Activated T-cell treated with anti-CD3 and anti-CD28 coated beads, Interleukin-2, amount 50 U/mL, for 24 hours (primary cell): Measurements from ENCODE around the gene CBLL1.

ENCODE experiments used
- DNase-seq: peaks from one replicate; pipeline ENCODE4 v3.0.0-alpha.2; 2020
- H3K27ac Mint-ChIP-seq: 2 replicates; pipeline ENCODE4 v1.8.0; 2020; ENCODE audit warnings: mild to moderate bottlenecking, mixed read lengths
- H3K27me3 Mint-ChIP-seq: 2 replicates; pipeline ENCODE4 v1.8.0; 2020; ENCODE audit warnings: mixed read lengths
- H3K36me3 Mint-ChIP-seq: 2 replicates; pipeline ENCODE4 v1.8.0; 2020; ENCODE audit warnings: low read depth, mixed read lengths
- H3K4me1 Mint-ChIP-seq: 2 replicates; pipeline ENCODE4 v1.8.0; 2020; ENCODE audit warnings: low read depth, mixed read lengths
- H3K4me3 Mint-ChIP-seq: 2 replicates; pipeline ENCODE4 v1.8.0; 2020; ENCODE audit warnings: mild to moderate bottlenecking, moderate library complexity, mixed read lengths
- H3K9me3 Mint-ChIP-seq: 2 replicates; pipeline ENCODE4 v1.8.0; 2020; ENCODE audit warnings: mixed read lengths

Gene CBLL1, protein sequence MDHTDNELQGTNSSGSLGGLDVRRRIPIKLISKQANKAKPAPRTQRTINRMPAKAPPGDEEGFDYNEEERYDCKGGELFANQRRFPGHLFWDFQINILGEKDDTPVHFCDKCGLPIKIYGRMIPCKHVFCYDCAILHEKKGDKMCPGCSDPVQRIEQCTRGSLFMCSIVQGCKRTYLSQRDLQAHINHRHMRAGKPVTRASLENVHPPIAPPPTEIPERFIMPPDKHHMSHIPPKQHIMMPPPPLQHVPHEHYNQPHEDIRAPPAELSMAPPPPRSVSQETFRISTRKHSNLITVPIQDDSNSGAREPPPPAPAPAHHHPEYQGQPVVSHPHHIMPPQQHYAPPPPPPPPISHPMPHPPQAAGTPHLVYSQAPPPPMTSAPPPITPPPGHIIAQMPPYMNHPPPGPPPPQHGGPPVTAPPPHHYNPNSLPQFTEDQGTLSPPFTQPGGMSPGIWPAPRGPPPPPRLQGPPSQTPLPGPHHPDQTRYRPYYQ

GRCh38 chr7:107743567-107744344 is at the start of gene CBLL1:
Gene CBLL1, plus strand, starts transcription at chr7:107744142. Its CDS starts 22 bp downstream, at chr7:107744164.
- Mint-ChIP-seq H3K9me3 (no peaks in the 10 kb centered on the region), H3K4me1 (peaks cover 50% of the 10 kb centered on the region), H3K36me3 (peaks cover 48% of the 10 kb centered on the region), H3K27ac (peak within 1 kb of the TSS; percentile 100), H3K4me3 (peak within 1 kb of the TSS; percentile 97), H3K27me3 (no peaks in the 10 kb centered on the region)
- peak; percentile 99 for DNase-seq

GRCh38 chr7:107694386-107694785 is 49.6 kb upstream of the CBLL1 start:
- peaks cover 16% of the 10 kb centered on the region for H3K27me3 Mint-ChIP-seq
- H3K36me3 Mint-ChIP-seq, result no peaks in the 10 kb centered on the region
- no peaks in the 10 kb centered on the region for H3K9me3 Mint-ChIP-seq
- no peak overlapping the region for H3K27ac Mint-ChIP-seq
- H3K4me1 Mint-ChIP-seq, result peaks cover 9% of the 10 kb centered on the region
- H3K4me3 Mint-ChIP-seq, result no peak overlapping the region
- DNase-seq, result no peak

DNA sequence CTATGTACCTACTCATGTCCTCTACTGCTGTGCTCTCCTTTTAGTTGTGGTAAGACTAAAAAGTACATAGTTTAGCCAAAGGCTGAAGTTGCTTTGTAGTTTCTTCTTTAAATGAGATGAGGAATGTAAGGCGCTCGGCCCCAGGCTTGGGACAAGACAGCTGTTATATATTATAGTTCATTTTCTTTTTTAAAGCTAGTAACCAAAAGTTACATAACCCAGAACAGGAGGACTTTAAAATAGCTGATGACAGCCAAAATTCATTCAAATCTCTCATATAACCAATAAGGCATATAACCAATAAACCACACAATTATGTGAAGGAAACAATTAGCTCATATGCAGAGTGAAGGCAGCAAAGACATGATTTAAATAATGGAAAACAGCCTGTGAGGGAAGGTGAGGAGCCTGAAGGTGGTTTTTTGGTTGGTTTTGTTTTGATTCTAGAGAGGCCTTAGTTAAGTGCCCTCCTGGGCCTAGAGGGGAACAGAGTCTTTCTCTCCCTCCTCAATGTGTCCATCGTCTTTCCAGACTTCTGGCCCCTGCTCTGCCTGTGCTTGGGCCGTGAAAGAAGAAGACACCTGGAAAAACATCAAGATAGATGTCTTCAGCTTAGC is 47.5 kb upstream of the CBLL1 start:
- H3K36me3 Mint-ChIP-seq, result no peaks in the 10 kb centered on the region
- no peaks in the 10 kb centered on the region for H3K9me3 Mint-ChIP-seq
- peaks cover 9% of the 10 kb centered on the region for H3K4me1 Mint-ChIP-seq

GRCh38 chr7:107697321-107698049 is 46.5 kb upstream of the CBLL1 start:
- Mint-ChIP-seq H3K27me3 (peaks cover 8% of the 10 kb centered on the region), H3K36me3 (no peaks in the 10 kb centered on the region), H3K27ac (no peak overlapping the region), H3K9me3 (no peaks in the 10 kb centered on the region), H3K4me3 (no peak overlapping the region), H3K4me1 (peaks cover 9% of the 10 kb centered on the region)
- no peak for DNase-seq

More for the DNA sequence above, 47.5 kb upstream of the CBLL1 start:
- Mint-ChIP-seq H3K4me3 (no peak overlapping the region), H3K27me3 (peaks cover 13% of the 10 kb centered on the region), H3K27ac (no peak overlapping the region)
- DNase-seq, result no peak

GRCh38 chr7:107700570-107700969 is 43.4 kb upstream of the CBLL1 start:
- no peak for DNase-seq
- H3K4me1 Mint-ChIP-seq, result peaks cover 16% of the 10 kb centered on the region
- peaks cover 3% of the 10 kb centered on the region for H3K27me3 Mint-ChIP-seq
- no peak overlapping the region for H3K27ac Mint-ChIP-seq
- no peaks in the 10 kb centered on the region for H3K9me3 Mint-ChIP-seq
- no peaks in the 10 kb centered on the region for H3K36me3 Mint-ChIP-seq
- H3K4me3 Mint-ChIP-seq, result no peak overlapping the region

DNA sequence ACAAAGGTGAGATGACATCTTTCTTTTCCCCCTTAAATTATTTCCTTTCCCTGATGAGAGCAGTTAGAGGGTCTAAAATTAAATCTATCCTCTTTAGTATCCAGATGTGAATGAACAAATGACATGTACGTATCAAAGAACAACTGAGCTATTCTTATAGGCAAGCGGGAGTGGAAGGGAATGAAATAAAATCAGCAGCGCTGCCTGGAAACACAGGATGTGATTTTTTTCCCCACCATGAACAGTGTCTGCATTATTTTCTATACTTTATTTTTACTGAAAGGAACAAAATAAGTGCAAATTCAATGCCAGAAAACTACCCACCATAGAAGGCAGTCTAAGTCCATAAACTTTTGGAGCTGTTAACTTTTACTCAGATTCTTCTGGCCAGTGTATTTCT is 42.8 kb upstream of the CBLL1 start:
- peaks cover 15% of the 10 kb centered on the region for H3K4me1 Mint-ChIP-seq
- DNase-seq, result no peak
- H3K36me3 Mint-ChIP-seq, result no peaks in the 10 kb centered on the region
- H3K27me3 Mint-ChIP-seq, result peaks cover 3% of the 10 kb centered on the region
- no peak overlapping the region for H3K27ac Mint-ChIP-seq
- no peaks in the 10 kb centered on the region for H3K9me3 Mint-ChIP-seq
- H3K4me3 Mint-ChIP-seq, result no peak overlapping the region

- Mint-ChIP-seq H3K4me3 (no peak overlapping the region), H3K36me3 (no peaks in the 10 kb centered on the region), H3K9me3 (no peaks in the 10 kb centered on the region), H3K27ac (no peak overlapping the region), H3K27me3 (peaks cover 3% of the 10 kb centered on the region), H3K4me1 (peaks cover 7% of the 10 kb centered on the region)
- DNase-seq, result no peak
Measured at GRCh38 chr7:107703219-107703618, 40.7 kb upstream of the CBLL1 start.

GRCh38 chr7:107703872-107704271 is 40.1 kb upstream of the CBLL1 start:
- DNase-seq, result no peak
- Mint-ChIP-seq H3K27me3 (peaks cover 3% of the 10 kb centered on the region), H3K4me1 (peaks cover 7% of the 10 kb centered on the region), H3K4me3 (no peak overlapping the region), H3K36me3 (no peaks in the 10 kb centered on the region), H3K9me3 (no peaks in the 10 kb centered on the region), H3K27ac (no peak overlapping the region)

DNA sequence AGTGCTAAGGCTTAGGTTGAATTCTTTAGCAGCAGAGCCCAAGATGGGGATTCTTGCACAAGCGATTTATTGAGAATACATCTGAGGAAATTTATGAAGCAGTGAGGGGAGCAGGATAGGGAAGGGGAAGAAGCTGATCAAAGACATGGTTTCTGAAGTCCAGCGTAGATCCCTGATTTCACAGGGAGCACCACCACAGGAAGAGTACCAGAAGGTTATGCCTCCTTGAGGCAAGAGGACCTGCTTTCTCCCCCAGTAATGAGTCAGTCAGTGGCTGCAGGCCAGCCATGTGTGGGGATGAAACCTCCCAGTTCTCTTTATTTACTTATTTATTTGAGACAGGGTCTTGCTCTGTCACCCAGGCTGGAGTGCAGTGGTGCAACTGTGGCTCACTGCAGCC is 35.0 kb upstream of the CBLL1 start:
- no peak overlapping the region for H3K27ac Mint-ChIP-seq
- H3K9me3 Mint-ChIP-seq, result no peaks in the 10 kb centered on the region
- no peaks in the 10 kb centered on the region for H3K36me3 Mint-ChIP-seq
- no peak overlapping the region for H3K4me3 Mint-ChIP-seq
- DNase-seq, result no peak
- no peaks in the 10 kb centered on the region for H3K27me3 Mint-ChIP-seq
- H3K4me1 Mint-ChIP-seq, result no peaks in the 10 kb centered on the region

DNA sequence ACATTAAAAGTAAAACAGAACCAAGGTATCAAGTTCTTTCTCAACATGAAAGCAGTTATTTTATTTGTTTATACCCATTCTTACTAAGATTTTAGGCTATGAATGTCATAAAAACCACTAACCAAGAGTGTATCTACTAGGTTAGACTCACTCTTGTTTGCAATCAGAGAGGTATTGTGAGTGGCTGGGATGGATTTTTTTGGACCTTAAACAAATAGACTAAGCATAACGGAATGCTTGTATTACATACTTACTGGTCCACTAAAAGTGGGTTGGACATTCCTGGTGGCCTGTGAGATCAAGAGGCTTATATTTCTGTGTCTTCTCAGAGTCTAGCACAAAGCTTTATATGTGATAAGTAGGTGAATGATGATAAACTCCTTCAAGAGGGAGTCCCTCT is 32.6 kb upstream of the CBLL1 start:
- no peak for DNase-seq
- H3K27ac Mint-ChIP-seq, result no peak overlapping the region
- H3K27me3 Mint-ChIP-seq, result no peaks in the 10 kb centered on the region
- H3K9me3 Mint-ChIP-seq, result no peaks in the 10 kb centered on the region
- no peak overlapping the region for H3K4me3 Mint-ChIP-seq
- no peaks in the 10 kb centered on the region for H3K4me1 Mint-ChIP-seq
- no peaks in the 10 kb centered on the region for H3K36me3 Mint-ChIP-seq

DNA sequence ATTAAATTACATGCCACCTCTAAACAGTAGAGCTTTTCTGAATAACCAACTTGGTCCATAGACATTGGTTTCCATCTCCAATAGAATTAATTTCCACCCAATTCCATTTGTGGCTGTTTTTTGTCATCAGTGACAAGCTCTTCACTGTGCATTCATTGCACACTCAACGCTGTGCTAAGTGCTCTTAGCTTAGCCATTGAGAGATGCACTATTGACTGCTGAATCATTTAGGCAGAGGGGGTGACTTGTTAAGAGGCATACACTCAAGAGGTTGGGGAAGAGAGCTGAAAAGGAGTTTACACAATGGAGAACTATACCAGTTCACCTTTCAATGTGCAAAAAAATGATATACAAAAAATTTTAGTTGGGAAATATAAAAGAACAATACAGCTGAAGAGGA is 31.9 kb upstream of the CBLL1 start:
- H3K9me3 Mint-ChIP-seq, result no peaks in the 10 kb centered on the region
- no peak for DNase-seq
- no peaks in the 10 kb centered on the region for H3K36me3 Mint-ChIP-seq
- no peak overlapping the region for H3K4me3 Mint-ChIP-seq
- H3K27ac Mint-ChIP-seq, result no peak overlapping the region
- H3K4me1 Mint-ChIP-seq, result no peaks in the 10 kb centered on the region
- H3K27me3 Mint-ChIP-seq, result no peaks in the 10 kb centered on the region

DNA sequence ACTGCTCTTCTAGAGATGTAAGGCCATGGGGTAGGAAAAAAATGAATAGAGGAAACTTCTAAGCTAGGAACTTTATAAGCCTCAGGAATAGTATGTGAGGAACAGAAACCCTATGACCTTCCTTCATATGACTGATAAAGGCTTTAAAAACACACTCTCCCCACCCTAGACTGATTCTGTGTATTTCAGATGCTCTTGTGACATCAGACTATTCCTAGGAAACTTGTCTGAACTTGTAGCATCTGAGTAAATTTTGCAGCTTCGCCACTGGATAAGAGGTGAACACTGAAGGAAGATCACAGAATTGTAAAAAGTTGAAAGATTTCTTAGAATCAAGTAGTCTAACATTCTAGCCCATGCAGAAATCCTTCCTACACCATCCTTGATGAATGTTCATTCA is 31.0 kb upstream of the CBLL1 start:
- Mint-ChIP-seq H3K36me3 (no peaks in the 10 kb centered on the region), H3K27ac (no peak overlapping the region), H3K9me3 (no peaks in the 10 kb centered on the region), H3K27me3 (no peaks in the 10 kb centered on the region), H3K4me1 (no peaks in the 10 kb centered on the region), H3K4me3 (no peak overlapping the region)
- no peak for DNase-seq

DNA sequence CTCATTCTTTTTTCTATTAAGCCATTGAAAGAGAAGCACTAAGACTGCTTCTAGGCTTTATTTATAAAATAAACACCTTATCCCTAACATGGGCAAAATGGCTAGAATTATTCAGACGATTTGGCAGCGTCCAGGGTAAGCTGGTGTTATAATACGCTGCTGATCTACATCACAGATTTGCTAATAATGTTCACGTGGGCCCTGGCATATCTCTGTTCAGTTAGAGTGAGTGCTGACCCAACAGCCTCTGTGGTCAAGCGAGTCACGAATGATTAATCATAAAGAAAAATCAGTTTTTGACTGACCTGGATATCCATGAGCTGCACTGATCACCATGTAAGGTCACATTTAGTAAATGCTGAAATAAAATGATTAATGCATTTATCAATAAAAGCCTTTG is 28.4 kb upstream of the CBLL1 start:
- no peak overlapping the region for H3K27ac Mint-ChIP-seq
- DNase-seq, result no peak
- H3K4me3 Mint-ChIP-seq, result no peak overlapping the region
- H3K27me3 Mint-ChIP-seq, result no peaks in the 10 kb centered on the region
- H3K4me1 Mint-ChIP-seq, result no peaks in the 10 kb centered on the region
- no peaks in the 10 kb centered on the region for H3K36me3 Mint-ChIP-seq
- H3K9me3 Mint-ChIP-seq, result no peaks in the 10 kb centered on the region

- Mint-ChIP-seq H3K4me1 (no peaks in the 10 kb centered on the region), H3K36me3 (no peaks in the 10 kb centered on the region), H3K27ac (no peak overlapping the region), H3K27me3 (no peaks in the 10 kb centered on the region), H3K4me3 (no peak overlapping the region), H3K9me3 (no peaks in the 10 kb centered on the region)
- DNase-seq, result no peak
Measured at GRCh38 chr7:107718456-107719193, 25.3 kb upstream of the CBLL1 start.
